HL-60 (cell line): ENCODE measurements around the gene CDKL2.

Source experiments
- DNase-seq, 2 experiments: peaks; one replicate each; pipeline ENCODE4 v3.0.0-alpha.2; 2010 to 2020; ENCODE audit warnings: low read depth in 1 of 2, low spot score in 1 of 2
- H3K27ac ChIP-seq: fragments of 250-450 bp; sonication (Bioruptor Pico); replicated peaks from 2 replicates; pipeline ENCODE4 v1.5.1; 2020; ENCODE audit warnings: mild to moderate bottlenecking, moderate library complexity
- H3K27me3 ChIP-seq: fragments of 250-450 bp; sonication (Bioruptor Pico); 2 replicates; pipeline ENCODE4 v1.5.1; 2021; ENCODE audit warnings: mild to moderate bottlenecking, moderate library complexity; ENCODE audit not compliant: insufficient read depth, poor library complexity, severe bottlenecking
- H3K4me3 ChIP-seq: replicated peaks from 2 replicates; pipeline ENCODE4 v1.5.1; 2011; ENCODE audit warnings: mild to moderate bottlenecking, control low read depth, low read length; ENCODE audit not compliant: insufficient read depth
- GABPA ChIP-seq: IDR thresholded peaks from 2 replicates; pipeline ENCODE4 v1.6.1; 2012; ENCODE audit warnings: low read depth
- POLR2AphosphoS5 ChIP-seq: IDR thresholded peaks from 2 replicates; pipeline ENCODE4 v1.6.1; 2012; ENCODE audit warnings: low read depth
- REST ChIP-seq: IDR thresholded peaks from 2 replicates; pipeline ENCODE4 v1.6.1; 2012; ENCODE audit warnings: low read depth; ENCODE audit not compliant: insufficient replicate concordance
- SPI1 ChIP-seq: IDR thresholded peaks from 2 replicates; pipeline ENCODE4 v1.6.1; 2012; ENCODE audit warnings: low read depth, mild to moderate bottlenecking, borderline replicate concordance
- TF ChIP-seq, protein P1 (sequence below): IDR thresholded peaks from one replicate; pipeline ENCODE4 v1.5.1; 2011; ENCODE audit warnings: low read length, control low read depth, inconsistent platforms; ENCODE audit not compliant: insufficient read depth

The CDKL2 gene

DNA sequence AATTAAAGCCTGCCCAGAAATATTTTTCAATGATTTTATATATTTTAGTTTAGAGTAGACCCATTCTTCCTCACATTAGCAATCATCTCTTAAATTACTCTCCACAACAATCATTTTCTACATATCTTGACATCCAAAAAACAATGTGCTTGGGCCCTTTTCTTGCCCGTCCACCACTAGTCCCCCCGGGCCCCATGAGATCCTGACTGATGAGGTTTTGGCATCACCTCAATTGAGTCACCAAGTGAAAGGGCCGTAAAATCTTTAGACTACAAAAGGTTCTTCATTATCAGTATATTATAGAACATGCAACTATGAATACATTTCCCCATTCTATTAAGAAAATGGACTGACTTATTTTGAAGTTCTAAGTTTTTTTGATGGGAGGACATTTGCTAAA, 4.0 kb upstream of the CDKL2 start:
- DNase-seq, result no peak
- Histone ChIP-seq H3K27ac (no peak overlapping the region), H3K27me3 (no peaks in the 10 kb centered on the region), H3K4me3 (no peak overlapping the region)
- TF ChIP-seq POLR2AphosphoS5 (no peak), REST (no peak), GABPA (no peak), SPI1 (no peak)
- TF ChIP-seq, protein P1, sequence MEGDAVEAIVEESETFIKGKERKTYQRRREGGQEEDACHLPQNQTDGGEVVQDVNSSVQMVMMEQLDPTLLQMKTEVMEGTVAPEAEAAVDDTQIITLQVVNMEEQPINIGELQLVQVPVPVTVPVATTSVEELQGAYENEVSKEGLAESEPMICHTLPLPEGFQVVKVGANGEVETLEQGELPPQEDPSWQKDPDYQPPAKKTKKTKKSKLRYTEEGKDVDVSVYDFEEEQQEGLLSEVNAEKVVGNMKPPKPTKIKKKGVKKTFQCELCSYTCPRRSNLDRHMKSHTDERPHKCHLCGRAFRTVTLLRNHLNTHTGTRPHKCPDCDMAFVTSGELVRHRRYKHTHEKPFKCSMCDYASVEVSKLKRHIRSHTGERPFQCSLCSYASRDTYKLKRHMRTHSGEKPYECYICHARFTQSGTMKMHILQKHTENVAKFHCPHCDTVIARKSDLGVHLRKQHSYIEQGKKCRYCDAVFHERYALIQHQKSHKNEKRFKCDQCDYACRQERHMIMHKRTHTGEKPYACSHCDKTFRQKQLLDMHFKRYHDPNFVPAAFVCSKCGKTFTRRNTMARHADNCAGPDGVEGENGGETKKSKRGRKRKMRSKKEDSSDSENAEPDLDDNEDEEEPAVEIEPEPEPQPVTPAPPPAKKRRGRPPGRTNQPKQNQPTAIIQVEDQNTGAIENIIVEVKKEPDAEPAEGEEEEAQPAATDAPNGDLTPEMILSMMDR, result no peak

- Histone ChIP-seq H3K4me3 (no peak overlapping the region), H3K27ac (no peak overlapping the region), H3K27me3 (no peaks in the 10 kb centered on the region)
- TF ChIP-seq, protein P1, result no peak
- peak; percentile 29; the same call in 1 of the 2 replicates for TF ChIP-seq SPI1
- DNase-seq, result no peak
These were observed 3.5 kb upstream of the CDKL2 start for GRCh38 chr4:75633846-75634245.

- Histone ChIP-seq H3K27ac (no peak overlapping the region), H3K4me3 (no peak overlapping the region), H3K27me3 (no peaks in the 10 kb centered on the region)
- no peak for DNase-seq
- TF ChIP-seq GABPA, result no peak
- no peak for TF ChIP-seq REST
- TF ChIP-seq, protein P1, result no peak
- no peak for TF ChIP-seq POLR2AphosphoS5
- no peak for TF ChIP-seq SPI1
These were observed 605 bp upstream of the CDKL2 start for GRCh38 chr4:75630937-75631329.

DNA sequence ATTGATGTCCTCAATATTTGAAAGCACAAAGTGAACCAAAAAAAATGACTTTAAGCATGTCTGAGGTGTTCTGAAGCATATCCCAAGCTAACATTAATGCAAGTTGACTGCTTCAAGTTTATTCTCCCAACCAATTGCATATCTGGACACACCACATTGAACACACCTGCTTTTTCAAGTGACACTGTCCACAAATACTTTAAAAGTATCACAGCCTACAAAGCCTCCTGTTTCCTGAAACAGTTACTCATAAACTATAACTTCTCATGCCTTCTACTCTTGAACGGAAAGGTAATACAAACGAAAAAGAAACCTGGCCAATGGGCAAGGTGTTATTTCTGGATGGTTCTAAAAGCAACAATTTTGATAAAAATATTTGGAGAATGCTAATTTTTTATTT, 1.1 kb downstream of the CDKL2 start:
- no peak overlapping the region for H3K27ac ChIP-seq
- no peak overlapping the region for H3K4me3 ChIP-seq
- no peak for DNase-seq
- TF ChIP-seq POLR2AphosphoS5 (no peak), REST (no peak), SPI1 (no peak), GABPA (no peak)
- TF ChIP-seq, protein P1, result no peak
- no peaks in the 10 kb centered on the region for H3K27me3 ChIP-seq
